Measurements from ENCODE around the gene KRTAP23-1. TPM values are rescaled to one million over a fixed set of nuclear protein-coding genes. Genes with fewer than 3 reads are reported as not detected.

The KRTAP23-1 gene
- total and polyA plus RNA-seq, 2 experiments from 2014 or later, result not detected

DNA sequence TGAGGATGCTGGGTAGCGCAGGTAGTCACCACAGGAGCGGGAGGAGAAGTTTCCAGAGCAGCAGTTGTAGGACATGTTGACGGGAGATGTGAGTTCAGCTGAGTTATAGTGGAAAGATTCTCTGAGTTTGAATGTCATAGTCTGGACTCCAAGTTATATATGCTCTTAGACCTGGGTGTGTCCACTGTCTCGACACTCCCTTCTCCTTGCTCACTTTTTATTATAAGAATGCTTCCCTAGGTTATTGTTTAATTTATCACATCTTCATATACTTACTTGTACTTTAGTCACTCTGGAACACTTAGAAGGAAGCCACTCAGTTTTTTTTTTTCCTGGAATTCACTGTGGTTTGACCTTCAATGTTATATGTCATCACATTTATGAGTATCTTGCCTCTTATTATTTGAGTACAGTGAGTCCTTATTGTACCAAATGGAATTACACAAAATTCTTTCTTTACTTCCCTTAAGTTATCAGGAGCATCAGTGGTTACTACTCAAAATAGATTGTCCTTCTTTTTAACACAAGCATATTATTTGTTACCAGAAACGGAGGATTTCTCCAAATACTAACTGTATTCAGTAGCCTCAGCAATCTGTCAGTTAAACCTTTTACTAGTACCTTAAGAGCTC lies 23.8 kb upstream of the KRTAP23-1 start, which contains the start of gene KRTAP13-2:
Gene KRTAP13-2, minus strand, starts transcription at position 133 of the 632 bp plus-strand sequence. Its CDS starts 58 bp downstream, at position 75.
- Histone ChIP-seq H3K27ac (no peak within 1 kb of the TSS), H3K27me3 (replicated peaks; ENCODE audit: insufficient read depth) (no peaks in the 10 kb centered on the region), H2AFZ (no peak within 1 kb of the TSS), H3F3A (ENCODE audit: insufficient read depth) (no peaks in the 10 kb centered on the region), H3K9me3 (ENCODE audit: low read depth) (no peaks in the 10 kb centered on the region), H3K79me2 (ENCODE audit: insufficient read depth) (no peaks in the 10 kb centered on the region), H3K36me3 (ENCODE audit: low read depth) (no peaks in the 10 kb centered on the region), H3K4me1 (ENCODE audit: insufficient read depth) (no peaks in the 10 kb centered on the region), H3K4me2 (ENCODE audit: unreplicated experiment) (no peak within 1 kb of the TSS), H3K9ac (no peak within 1 kb of the TSS), H3K4me3 (no peak within 1 kb of the TSS), H3K9me2 (ENCODE audit: insufficient read depth) (no peaks in the 10 kb centered on the region), H4K20me1 (ENCODE audit: insufficient read depth) (no peaks in the 10 kb centered on the region)
- WGBS, 2 experiments (ENCODE audit: low coverage in 1 of 2, low lambda C conversion rate in 2 of 2, missing lambda C conversion rate in 2 of 2), result 25 to 28% methylated on average over 5 of the region's 5 CpGs
- in situ Hi-C loops (cut with MboI), result no loop called here
- TF ChIP-seq EZH2 (IDR thresholded peaks at IDR 0.05; ENCODE audit: insufficient read depth, poor library complexity, severe bottlenecking), result no peak
- DNase-seq, result no peak

DNA sequence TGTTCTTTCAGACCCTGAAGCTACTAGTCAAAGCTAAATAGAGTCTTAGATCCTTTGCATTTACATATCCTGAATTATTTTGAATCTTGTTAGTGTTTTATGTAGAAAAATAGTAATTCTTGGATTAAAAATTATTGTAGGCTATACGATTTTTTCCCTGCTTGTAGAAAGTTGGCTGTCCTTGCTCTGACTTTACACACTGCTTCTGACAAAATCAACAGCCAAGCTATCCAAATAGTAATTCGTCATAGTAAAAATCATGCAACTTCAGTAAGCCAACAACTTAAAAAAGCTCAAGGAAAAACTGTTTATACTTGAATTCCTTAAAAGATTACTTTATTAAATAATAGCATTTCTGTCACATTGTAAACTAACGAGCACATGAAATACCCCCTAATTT lies 7.5 kb upstream of the KRTAP23-1 start:
- TF ChIP-seq EZH2phosphoT487 (IDR thresholded peaks at IDR 0.05; ENCODE audit: insufficient read depth, low read depth) (no peak), EZH2 (IDR thresholded peaks at IDR 0.05; ENCODE audit: insufficient read depth, poor library complexity, severe bottlenecking) (no peak)
- no peaks in the 10 kb centered on the region for H3F3A ChIP-seq (ENCODE audit: insufficient read depth)
- H4K20me1 ChIP-seq (ENCODE audit: insufficient read depth), result no peaks in the 10 kb centered on the region
- H3K4me1 ChIP-seq (ENCODE audit: insufficient read depth), result no peaks in the 10 kb centered on the region
- no peaks in the 10 kb centered on the region for H3K79me2 ChIP-seq (ENCODE audit: insufficient read depth)
- WGBS, 2 experiments (ENCODE audit: low coverage in 1 of 2, low lambda C conversion rate in 2 of 2, missing lambda C conversion rate in 2 of 2), result 4 to 6% methylated on average over 3 of the region's 3 CpGs
- H3K4me2 ChIP-seq (ENCODE audit: unreplicated experiment), result no peak overlapping the region
- H3K27ac ChIP-seq, result no peak overlapping the region
- no peak overlapping the region for H2AFZ ChIP-seq
- no peaks in the 10 kb centered on the region for H3K36me3 ChIP-seq (ENCODE audit: low read depth)
- H3K27me3 ChIP-seq (replicated peaks; ENCODE audit: insufficient read depth), result no peaks in the 10 kb centered on the region
- H3K9ac ChIP-seq, result no peak overlapping the region
- H3K9me2 ChIP-seq (ENCODE audit: insufficient read depth), result no peaks in the 10 kb centered on the region
- H3K9me3 ChIP-seq (ENCODE audit: low read depth), result no peaks in the 10 kb centered on the region
- DNase-seq, result no peak
- in situ Hi-C loops (cut with MboI), result no loop called here
- H3K4me3 ChIP-seq, result no peak overlapping the region

DNA sequence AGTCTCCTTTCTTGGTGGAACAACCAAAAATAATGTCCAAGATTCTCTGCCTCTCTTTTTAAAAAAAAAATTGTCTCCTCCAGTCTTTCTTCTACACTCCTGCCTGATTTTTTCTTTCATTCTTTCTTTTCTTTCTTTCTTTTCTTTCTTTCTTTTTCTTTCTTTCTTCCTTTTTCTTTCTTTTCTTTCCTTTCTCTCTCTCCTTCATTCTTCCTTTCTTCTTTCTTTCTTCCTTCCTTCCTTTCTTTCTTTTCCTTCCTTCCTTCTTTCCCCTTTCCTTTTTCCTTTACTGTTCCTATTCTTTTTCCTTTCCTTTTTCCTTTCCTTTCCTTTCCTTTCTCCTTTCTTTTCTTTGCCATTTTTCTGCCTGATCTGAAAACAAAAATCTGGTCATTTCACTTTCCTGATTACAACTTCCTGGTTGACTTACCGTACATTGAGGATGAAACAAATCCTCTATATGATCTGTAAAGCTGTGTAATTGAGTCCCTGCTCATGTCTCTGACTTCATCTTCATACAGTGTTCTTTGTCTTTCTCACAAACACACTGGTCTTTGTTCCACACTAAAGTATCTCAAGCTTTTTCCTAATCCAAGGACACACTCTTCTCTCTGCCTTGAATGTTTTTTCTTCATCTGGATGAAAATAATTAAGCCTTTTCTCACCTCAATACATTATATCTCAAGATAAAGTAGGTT lies 6.1 kb upstream of the KRTAP23-1 start:
- DNase-seq, result no peak
- H3K4me2 ChIP-seq (ENCODE audit: unreplicated experiment), result no peak overlapping the region
- no peaks in the 10 kb centered on the region for H3K36me3 ChIP-seq (ENCODE audit: low read depth)
- no peaks in the 10 kb centered on the region for H3K4me1 ChIP-seq (ENCODE audit: insufficient read depth)
- H3K4me3 ChIP-seq, result no peak overlapping the region
- in situ Hi-C loops (cut with MboI), result no loop called here
- 8 to 16% methylated on average over 1 of the region's 1 CpG for WGBS, 2 experiments (ENCODE audit: low coverage in 1 of 2, low lambda C conversion rate in 2 of 2, missing lambda C conversion rate in 2 of 2)
- H4K20me1 ChIP-seq (ENCODE audit: insufficient read depth), result no peaks in the 10 kb centered on the region
- H3K27me3 ChIP-seq (replicated peaks; ENCODE audit: insufficient read depth), result no peaks in the 10 kb centered on the region
- H3K9me2 ChIP-seq (ENCODE audit: insufficient read depth), result no peaks in the 10 kb centered on the region
- H3K9me3 ChIP-seq (ENCODE audit: low read depth), result no peaks in the 10 kb centered on the region
- H3K79me2 ChIP-seq (ENCODE audit: insufficient read depth), result no peaks in the 10 kb centered on the region
- no peaks in the 10 kb centered on the region for H3F3A ChIP-seq (ENCODE audit: insufficient read depth)
- TF ChIP-seq EZH2phosphoT487 (IDR thresholded peaks at IDR 0.05; ENCODE audit: insufficient read depth, low read depth), result no peak
- no peak for TF ChIP-seq EZH2 (IDR thresholded peaks at IDR 0.05; ENCODE audit: insufficient read depth, poor library complexity, severe bottlenecking)
- no peak overlapping the region for H3K9ac ChIP-seq
- H2AFZ ChIP-seq, result no peak overlapping the region
- H3K27ac ChIP-seq, result no peak overlapping the region

DNA sequence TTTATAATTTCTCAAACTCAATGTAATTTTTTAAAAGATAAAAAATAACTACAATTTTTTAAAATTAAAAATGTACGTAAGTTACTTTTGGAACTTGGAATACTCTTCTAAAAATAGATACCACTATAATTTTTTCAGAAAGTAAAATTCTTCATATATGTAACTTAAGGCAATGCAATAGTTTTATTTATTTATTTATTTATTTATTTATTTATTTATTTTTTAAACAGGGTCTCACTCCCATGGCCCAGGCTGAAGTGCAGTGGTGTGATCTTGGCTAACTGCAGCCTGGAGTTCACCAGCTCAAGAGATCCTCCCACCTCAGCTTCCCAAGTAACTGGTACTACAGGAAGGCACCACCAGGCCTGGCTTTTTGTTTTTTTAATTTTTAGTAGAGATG lies 3.1 kb upstream of the KRTAP23-1 start:
- H3K4me1 ChIP-seq (ENCODE audit: insufficient read depth), result no peaks in the 10 kb centered on the region
- no peak overlapping the region for H3K9ac ChIP-seq
- no peaks in the 10 kb centered on the region for H3K9me3 ChIP-seq (ENCODE audit: low read depth)
- H3K79me2 ChIP-seq (ENCODE audit: insufficient read depth), result no peaks in the 10 kb centered on the region
- H3K27ac ChIP-seq, result no peak overlapping the region
- no peak overlapping the region for H2AFZ ChIP-seq
- H3K4me3 ChIP-seq, result no peak overlapping the region
- no peak for TF ChIP-seq EZH2 (IDR thresholded peaks at IDR 0.05; ENCODE audit: insufficient read depth, poor library complexity, severe bottlenecking)
- no peak for TF ChIP-seq EZH2phosphoT487 (IDR thresholded peaks at IDR 0.05; ENCODE audit: insufficient read depth, low read depth)
- WGBS, 2 experiments (ENCODE audit: low coverage in 1 of 2, low lambda C conversion rate in 2 of 2, missing lambda C conversion rate in 2 of 2), result 44 to 52% methylated on average over 1 of the region's 1 CpG
- H4K20me1 ChIP-seq (ENCODE audit: insufficient read depth), result no peaks in the 10 kb centered on the region
- H3K9me2 ChIP-seq (ENCODE audit: insufficient read depth), result no peaks in the 10 kb centered on the region
- no peak for DNase-seq
- H3K4me2 ChIP-seq (ENCODE audit: unreplicated experiment), result no peak overlapping the region
- H3K36me3 ChIP-seq (ENCODE audit: low read depth), result no peaks in the 10 kb centered on the region
- no peaks in the 10 kb centered on the region for H3K27me3 ChIP-seq (replicated peaks; ENCODE audit: insufficient read depth)
- in situ Hi-C loops (cut with MboI), result no loop called here
- H3F3A ChIP-seq (ENCODE audit: insufficient read depth), result no peaks in the 10 kb centered on the region
